Measurements from ENCODE around the gene PIK3R5. TPM values are rescaled to one million over a fixed set of nuclear protein-coding genes. Genes with fewer than 3 reads are reported as not detected.

PIK3R5 gene
- total RNA-seq, 1 donor from 2014 or later = 34.2 TPM

- Mint-ChIP-seq H3K27ac (no peak overlapping the region), H3K4me3 (no peak overlapping the region), H3K36me3 (ENCODE audit: low read depth) (peaks cover 47% of the 10 kb centered on the region), H3K9me3 (peaks cover 24% of the 10 kb centered on the region), H3K27me3 (no peaks in the 10 kb centered on the region), H3K4me1 (peaks cover 27% of the 10 kb centered on the region)
- ChIA-PET POLR2A (no interaction called here), CTCF (no interaction called here)
- ATAC-seq (ENCODE audit: low read depth) = no peak
- TF ChIP-seq, protein P1, sequence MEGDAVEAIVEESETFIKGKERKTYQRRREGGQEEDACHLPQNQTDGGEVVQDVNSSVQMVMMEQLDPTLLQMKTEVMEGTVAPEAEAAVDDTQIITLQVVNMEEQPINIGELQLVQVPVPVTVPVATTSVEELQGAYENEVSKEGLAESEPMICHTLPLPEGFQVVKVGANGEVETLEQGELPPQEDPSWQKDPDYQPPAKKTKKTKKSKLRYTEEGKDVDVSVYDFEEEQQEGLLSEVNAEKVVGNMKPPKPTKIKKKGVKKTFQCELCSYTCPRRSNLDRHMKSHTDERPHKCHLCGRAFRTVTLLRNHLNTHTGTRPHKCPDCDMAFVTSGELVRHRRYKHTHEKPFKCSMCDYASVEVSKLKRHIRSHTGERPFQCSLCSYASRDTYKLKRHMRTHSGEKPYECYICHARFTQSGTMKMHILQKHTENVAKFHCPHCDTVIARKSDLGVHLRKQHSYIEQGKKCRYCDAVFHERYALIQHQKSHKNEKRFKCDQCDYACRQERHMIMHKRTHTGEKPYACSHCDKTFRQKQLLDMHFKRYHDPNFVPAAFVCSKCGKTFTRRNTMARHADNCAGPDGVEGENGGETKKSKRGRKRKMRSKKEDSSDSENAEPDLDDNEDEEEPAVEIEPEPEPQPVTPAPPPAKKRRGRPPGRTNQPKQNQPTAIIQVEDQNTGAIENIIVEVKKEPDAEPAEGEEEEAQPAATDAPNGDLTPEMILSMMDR (IDR thresholded peaks at IDR 0.05) = no peak
- DNase-seq = no peak
- intact Hi-C loops (cut with micrococcal nuclease) = no loop called here
These were observed 34.9 kb downstream of the PIK3R5 start for GRCh38 chr17:8930649-8931048.

DNA sequence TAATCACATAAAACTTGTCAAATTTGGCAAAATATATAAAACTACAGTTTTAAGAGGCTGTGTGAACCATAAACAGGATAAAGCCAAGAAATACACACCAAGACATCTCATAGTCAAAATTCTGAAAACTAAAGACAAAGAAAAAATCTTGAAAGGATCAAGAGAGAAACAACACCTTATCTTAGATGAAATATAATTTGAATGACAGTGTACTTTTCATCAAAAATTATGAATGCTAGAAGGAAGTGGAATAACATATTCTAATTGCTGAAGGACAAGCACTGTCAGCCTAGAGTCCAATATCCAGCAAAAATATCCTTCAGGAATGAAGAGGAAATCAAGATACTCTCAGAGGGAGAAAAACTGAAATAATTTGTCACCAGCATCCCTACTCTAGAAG lies 37.2 kb downstream of the PIK3R5 start:
- Mint-ChIP-seq H3K36me3 (ENCODE audit: low read depth) (peaks cover 47% of the 10 kb centered on the region), H3K27ac (no peak overlapping the region), H3K9me3 (peaks cover 24% of the 10 kb centered on the region), H3K4me1 (peaks cover 5% of the 10 kb centered on the region), H3K4me3 (no peak overlapping the region), H3K27me3 (no peaks in the 10 kb centered on the region)
- ChIA-PET CTCF (no interaction called here), POLR2A (no interaction called here)
- TF ChIP-seq, protein P1 (IDR thresholded peaks at IDR 0.05) = no peak
- DNase-seq (no peak), ATAC-seq (ENCODE audit: low read depth) (no peak)
- intact Hi-C loops (cut with micrococcal nuclease) = no loop called here

DNA sequence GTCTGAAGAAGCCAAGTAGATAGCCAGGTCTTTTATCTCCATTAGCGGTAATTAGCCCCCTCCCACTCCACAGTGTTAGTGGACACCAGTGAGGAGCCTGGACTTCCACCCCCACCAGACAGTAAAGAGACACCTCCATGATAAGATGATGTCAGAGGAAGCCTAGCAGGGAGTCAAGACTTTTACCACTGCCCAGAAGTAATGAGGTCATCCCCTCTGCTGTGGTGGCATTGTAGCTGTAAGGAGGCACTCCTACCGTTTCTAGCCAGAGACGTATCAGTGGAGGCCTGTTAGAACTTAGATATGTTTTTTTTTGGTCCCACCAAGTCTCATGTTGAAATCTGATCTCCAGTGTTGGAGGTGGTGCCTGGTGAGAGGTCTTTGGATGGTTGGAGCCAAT lies 38.1 kb downstream of the PIK3R5 start:
- ChIA-PET POLR2A (no interaction called here), CTCF (interaction anchor here (0.6 kb wide), 1 partner anchor 101 kb away, joined by 3 read pairs; no protein-coding TSS in a partner anchor)
- TF ChIP-seq, protein P1 (IDR thresholded peaks at IDR 0.05) = no peak
- H3K4me1 Mint-ChIP-seq = peaks cover 8% of the 10 kb centered on the region
- no peak overlapping the region for H3K4me3 Mint-ChIP-seq
- no peaks in the 10 kb centered on the region for H3K27me3 Mint-ChIP-seq
- intact Hi-C loops (cut with micrococcal nuclease) = no loop called here
- peaks cover 24% of the 10 kb centered on the region for H3K9me3 Mint-ChIP-seq
- no peak for ATAC-seq (ENCODE audit: low read depth)
- H3K27ac Mint-ChIP-seq = no peak overlapping the region
- DNase-seq = no peak
- H3K36me3 Mint-ChIP-seq (ENCODE audit: low read depth) = peaks cover 50% of the 10 kb centered on the region

- H3K36me3 Mint-ChIP-seq (ENCODE audit: low read depth) = peaks cover 40% of the 10 kb centered on the region
- peaks cover 17% of the 10 kb centered on the region for H3K9me3 Mint-ChIP-seq
- H3K27ac Mint-ChIP-seq = no peak overlapping the region
- no peak for ATAC-seq (ENCODE audit: low read depth)
- H3K4me3 Mint-ChIP-seq = no peak overlapping the region
- ChIA-PET CTCF (no interaction called here), POLR2A (interaction anchor here (1.1 kb wide), 1 partner anchor 9 kb away, joined by 3 read pairs; no protein-coding TSS in a partner anchor)
- H3K4me1 Mint-ChIP-seq = peaks cover 14% of the 10 kb centered on the region
- TF ChIP-seq, protein P1 (IDR thresholded peaks at IDR 0.05) = no peak
- intact Hi-C loops (cut with micrococcal nuclease) = no loop called here
- DNase-seq = no peak
- no peaks in the 10 kb centered on the region for H3K27me3 Mint-ChIP-seq
These were observed 39.7 kb downstream of the PIK3R5 start for GRCh38 chr17:8925808-8926207.

GRCh38 chr17:8925141-8925540 lies 40.4 kb downstream of the PIK3R5 start:
- no peak overlapping the region for H3K4me3 Mint-ChIP-seq
- peaks cover 16% of the 10 kb centered on the region for H3K4me1 Mint-ChIP-seq
- no peak overlapping the region for H3K27ac Mint-ChIP-seq
- DNase-seq (no peak), ATAC-seq (ENCODE audit: low read depth) (no peak)
- CTCF ChIA-PET = interaction anchor here (0.6 kb wide), 1 partner anchor 73 kb away, joined by 3 read pairs; no protein-coding TSS in a partner anchor
- peaks cover 16% of the 10 kb centered on the region for H3K9me3 Mint-ChIP-seq
- peaks cover 39% of the 10 kb centered on the region for H3K36me3 Mint-ChIP-seq (ENCODE audit: low read depth)
- POLR2A ChIA-PET = no interaction called here
- intact Hi-C loops (cut with micrococcal nuclease) = no loop called here
- H3K27me3 Mint-ChIP-seq = no peaks in the 10 kb centered on the region
- TF ChIP-seq, protein P1 (IDR thresholded peaks at IDR 0.05) = no peak
